GM18870 (cell line): ENCODE data around the gene DBI.
A peak's percentile ranks its signal among the peaks of the same experiment; 100 is the strongest.

Experiments
- ATAC-seq: cut with Tn5 transposase; IDR thresholded peaks from one replicate; pipeline ENCODE4 v1.9.1; 2021; ENCODE audit warnings: moderate library complexity; ENCODE audit not compliant: unreplicated experiment

The DBI gene

DNA sequence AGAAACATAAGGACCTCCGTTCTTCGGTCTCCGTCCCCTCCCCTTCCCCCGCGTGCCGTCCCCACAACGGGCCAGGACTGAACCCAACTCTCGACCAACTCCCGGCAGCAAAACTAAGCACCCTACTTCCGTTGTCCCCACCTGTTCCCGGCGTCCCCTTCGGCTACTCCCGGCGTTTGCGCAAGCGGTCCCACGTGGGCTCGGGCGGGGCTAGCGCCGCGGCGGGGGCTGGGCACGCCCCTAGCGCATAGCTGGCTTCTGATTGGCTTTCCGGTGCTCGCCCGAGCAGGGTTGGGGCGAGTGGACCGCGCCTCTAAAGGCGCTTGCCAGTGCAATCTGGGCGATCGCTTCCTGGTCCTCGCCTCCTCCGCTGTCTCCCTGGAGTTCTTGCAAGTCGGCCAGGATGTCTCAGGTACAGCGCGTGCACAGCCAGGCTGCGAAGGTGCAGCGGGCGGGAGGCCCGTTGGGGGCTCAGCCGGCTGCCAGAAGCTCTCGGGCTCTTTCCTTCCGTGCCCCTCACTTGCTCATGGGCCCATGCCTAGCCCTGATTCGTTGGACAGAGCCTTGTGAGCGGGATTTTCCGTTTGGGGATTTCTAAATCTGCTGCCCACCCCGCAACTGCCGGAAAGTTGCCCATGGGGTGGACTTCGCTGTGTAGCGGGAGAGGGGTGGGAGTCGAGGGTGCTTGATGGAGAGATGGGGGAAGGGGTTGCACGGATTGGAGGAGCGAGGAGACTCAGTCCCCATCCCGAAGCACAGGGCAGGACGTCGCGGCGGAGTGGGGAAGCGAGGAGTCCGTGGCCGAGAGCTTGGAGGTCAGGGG, at the start of gene DBI, which contains the start of gene C2orf76:
TSS of gene DBI (plus strand) at position 329 of the 823 bp plus-strand sequence. CDS start at position 404, 75 bp downstream.
TSS of gene C2orf76 (minus strand) at position 186 of the 823 bp plus-strand sequence. CDS start 26,875 bp downstream, outside the sequence.
- peak; percentile 92 for ATAC-seq

DNA sequence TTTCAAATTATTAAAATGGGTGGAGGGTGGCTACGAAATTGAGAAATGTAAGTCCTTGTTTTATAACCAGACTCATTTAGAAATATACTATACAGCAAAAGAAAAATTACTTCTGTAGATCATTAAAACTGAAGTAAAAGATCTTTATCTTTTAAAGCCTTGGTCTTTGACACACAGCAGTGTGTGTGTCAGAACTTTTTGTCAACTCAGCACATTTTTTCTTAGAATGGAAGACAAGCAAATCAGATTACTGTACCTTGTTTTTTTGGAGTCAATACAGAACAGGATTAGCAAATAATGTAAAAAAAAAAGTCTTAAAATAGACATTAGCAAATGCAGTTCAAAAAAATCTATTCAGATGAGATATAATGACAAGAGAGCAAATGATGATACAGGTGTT, 49.2 kb upstream of the DBI start:
- ATAC-seq = no peak

DNA sequence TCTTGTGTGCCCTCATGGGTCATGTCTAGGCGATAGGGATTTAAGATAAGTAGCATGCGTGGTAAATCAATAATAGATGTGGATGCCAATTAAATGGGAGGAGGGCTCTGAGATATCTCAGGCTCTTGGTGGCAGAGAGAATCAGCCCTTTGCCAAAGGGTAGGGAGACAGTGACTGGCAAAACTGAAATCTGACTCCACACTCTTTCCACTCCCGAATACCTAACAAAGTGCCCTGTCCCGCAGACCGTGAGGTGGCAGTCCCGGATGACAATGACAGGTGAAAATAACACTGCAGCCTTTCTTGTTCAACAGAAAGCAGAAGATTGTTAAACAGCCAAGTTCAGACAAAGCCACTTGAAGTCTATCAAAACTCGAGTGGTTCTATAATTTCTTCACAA, 47.2 kb upstream of the DBI start:
- ATAC-seq = no peak

DNA sequence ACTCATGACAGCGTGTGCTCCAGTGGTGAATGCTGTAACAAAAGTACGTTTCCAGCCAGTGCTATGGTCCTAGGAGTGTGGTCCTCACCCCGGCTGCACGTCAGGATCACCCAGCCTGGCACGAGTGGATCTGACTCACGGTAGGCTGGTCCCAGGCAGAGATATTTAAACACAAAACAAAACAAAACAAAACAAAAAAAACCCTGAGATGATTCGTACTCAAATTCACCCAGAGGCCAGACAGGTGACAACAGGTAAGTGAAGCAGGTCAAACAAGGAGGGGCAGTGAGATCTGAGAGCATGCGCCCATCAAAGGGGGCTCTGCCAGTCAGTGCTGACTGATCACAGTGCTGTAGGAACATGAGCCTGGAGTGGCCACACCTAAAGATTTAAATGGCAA, 43.3 kb upstream of the DBI start:
- no peak for ATAC-seq

DNA sequence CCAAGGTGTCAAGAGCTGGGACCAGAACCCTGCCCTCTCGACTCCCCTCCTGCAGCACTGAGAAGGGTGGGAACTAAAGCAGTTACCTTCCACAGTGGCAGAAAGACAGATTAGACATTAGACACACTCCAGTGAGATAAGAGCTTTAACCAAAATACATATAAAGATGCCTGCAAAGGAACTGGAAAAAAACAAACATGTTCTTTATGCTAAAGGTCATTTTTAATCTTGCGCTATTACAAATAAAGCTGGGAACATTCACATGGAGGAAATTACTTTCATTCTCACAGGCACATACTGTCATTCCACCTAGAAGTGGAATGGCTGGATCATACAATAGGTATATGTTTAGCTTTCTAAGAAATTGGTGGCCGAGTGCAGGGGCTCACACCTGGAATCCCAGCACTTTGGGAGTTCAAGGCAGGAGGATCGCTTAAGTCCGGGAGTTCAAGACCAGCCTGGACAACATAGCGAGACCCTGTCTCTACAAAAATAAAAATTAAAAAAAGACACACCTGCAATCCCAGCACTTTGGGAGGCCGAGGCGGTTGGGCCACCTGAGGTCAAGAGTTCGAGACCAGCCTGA, 42.0 kb upstream of the DBI start:
- ATAC-seq = no peak

DNA sequence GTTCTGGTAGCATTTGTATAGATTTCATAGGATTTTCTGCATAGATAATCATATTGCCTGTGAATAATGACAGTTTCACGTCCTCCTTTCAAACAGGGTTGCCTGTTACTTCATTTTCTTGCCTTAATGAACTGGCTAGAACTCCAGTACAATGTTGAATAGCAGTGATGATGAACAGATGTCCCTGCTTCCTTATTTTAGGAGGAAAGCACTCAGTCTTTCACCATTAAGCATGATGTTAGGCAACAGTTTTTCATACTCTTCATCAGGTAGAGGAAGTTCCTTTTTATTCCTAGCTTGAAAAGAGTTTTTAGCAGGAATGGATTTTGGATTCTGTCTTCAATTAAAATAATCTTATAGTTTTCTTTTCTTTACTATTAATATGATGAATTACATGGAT, 39.8 kb upstream of the DBI start:
- ATAC-seq = no peak

DNA sequence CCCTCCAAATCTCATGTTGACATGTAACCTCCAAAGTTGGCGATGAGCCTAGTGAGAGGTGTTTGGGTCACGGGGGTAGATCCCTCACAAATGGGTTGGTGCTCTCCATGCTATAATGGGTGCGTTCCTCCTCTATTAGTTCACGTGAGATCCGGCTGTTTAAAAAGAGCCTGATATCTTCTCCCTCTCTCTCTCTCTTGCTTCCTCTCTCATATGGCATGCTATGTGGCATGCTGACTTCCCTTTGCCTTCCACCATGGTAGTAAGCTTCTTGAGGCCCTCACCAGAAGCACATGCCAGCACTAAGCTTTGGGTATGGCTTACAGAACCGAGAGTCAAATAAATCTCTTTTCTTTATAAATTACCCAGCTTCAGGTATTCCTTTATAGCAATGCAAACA, 39.3 kb upstream of the DBI start:
- ATAC-seq = no peak

DNA sequence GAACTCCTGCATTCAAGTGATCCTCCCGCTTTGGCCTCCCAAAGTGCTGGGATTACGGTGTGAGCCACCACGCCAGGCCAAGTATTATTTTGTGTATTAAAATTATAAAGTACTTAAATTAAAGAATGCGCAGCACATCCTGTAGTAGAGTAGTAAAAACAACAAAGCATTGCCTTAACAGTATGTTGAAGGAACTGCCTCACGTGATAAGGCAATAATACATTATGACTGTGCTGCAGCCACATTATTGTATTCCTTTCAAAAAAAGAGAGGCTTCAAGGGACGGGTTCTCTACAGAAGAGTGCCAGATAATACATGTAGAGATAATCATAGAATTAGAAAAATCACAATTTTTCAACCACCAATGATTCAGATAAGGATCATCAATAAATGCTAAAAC, 33.8 kb upstream of the DBI start:
- no peak for ATAC-seq

DNA sequence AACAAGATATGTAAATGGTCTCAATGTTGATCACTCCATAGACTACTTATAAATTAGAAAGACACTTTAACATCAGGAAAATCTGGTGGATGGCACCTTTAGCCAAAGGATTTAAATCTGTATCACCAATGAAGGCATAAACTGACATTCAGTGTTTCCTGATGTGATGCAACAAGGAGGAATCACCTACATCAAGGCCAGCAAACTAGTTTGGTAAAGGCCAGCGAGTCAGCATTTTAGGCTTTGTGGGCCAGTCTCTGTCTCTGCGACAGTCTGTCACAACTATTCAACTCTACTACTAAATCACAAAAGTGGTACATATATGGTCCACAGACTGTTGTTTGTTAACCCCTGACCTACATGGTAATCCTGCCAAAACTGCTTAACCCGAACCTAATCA, 33.4 kb upstream of the DBI start:
- ATAC-seq = no peak

DNA sequence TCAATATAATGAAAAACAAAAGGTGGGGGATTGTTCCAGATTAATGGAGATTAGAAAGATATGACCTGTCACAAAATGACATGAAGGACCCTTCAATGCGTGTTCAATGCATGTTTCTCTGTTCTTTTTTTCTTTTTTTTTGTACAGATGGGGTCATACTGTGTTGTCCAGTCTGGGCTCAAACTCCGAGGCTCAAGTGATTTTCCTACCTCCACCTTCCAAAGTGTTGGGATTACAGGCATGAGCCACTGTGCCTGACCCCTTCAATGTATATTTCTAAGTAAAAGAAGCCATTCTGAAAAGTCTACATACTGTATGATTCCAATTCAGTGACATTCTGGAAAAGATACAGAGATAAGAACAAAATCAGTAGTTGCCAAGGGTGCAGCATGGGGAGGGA, 32.9 kb upstream of the DBI start:
- ATAC-seq = no peak

DNA sequence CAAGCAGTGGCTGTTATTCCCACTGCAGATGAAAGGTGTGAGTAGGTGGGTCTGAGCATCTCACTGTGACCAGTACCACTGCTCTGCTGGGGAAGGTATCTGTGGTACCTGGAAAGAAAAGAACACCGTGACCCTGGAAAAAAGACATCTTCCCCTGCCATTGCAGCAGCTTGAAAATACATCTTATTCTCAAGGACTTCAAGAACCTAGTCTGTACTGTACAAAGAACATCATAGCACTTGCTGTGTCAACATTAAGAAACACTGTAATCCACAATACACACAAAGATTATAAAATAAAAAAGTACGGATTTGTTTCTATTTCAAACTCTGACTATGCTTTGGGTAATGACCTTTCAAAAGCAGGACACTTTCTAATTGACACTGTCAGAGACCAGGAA, 29.0 kb upstream of the DBI start:
- no peak for ATAC-seq

DNA sequence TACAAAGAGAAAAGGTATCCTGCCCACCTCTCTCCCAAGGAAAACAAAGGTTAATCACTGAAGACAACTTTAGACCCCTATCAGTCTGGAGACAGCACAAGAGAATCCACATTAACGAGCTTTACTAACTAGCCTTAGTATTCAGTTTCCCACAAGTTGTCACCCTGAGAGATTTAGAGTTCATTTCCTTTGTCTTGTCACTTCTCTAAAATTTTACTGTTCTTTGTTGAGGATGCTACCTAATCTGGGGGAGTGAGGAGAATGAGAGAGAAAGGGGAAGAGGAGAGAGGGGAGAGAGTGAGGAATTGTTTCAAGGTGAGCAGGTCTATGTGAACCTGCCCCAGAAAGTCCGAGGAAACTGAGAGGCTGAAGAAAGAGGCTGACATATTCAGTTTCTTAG, 28.5 kb upstream of the DBI start:
- no peak for ATAC-seq

DNA sequence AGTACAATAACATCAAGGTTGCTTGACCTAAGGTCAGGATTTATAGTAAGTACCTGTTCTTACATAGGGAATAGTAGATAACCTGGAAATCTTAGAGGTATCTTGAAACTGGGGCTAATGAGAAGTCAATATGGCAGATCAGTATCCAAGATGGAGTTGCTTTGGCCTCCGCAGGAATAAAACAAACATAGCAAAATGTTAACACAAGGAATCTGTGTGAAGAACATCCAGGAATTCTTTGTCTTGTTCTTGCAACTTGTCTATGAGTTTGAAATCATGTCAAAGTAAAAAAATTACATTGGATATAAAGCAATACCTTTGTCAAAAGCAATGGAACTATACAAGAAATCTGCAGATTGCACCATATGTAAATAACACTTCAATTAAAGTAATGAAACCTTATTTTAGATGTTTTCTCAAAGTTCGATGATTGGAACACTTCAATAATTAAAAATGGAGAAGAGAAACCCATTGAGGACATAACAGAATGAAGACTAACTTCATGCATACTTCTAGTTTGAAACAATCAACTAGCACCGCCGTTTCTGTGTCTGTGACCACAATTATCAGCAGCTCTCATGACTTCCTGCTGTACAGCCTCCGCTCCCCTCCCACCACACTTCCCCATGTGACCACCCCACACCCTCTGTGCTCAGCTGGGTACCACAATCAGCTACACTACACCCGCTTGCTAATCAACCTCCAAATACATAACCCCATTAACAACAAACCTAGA, 27.8 kb upstream of the DBI start:
- peak; percentile 89 for ATAC-seq

DNA sequence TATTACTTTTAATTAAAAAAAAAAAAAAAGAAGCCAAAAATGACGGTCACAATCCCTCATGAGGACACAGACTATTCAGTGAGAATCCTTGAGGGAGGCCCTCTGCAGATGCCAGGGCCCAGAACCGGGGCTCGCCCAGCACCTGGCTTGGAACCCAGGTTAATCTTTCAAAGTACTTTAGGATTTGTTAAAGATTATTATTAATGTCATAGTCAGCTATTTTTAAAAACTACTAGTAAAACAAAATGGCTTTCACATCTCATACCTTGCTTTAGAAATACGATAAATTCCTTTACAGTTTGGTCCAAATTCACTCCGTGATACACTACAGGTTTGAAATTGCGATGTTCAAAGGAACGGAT, 27.2 kb upstream of the DBI start:
- ATAC-seq = no peak

DNA sequence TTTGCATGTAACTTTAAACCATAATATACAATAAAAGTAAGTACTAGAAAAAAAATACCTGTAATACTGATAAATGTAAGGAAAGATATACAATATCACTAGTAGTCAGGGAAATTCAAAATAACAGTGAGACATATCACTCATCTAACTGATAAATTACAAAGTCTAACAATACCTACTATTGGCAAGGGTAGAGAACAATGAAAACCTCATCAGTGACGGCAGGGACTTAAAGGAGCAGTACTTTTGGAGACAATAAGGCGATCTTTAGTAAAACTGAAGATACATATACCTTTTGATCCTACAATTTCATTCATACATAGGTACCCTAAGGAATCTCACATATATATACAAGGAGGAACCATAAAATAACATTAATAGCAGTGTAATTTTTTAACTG, 25.1 kb upstream of the DBI start:
- ATAC-seq = no peak

DNA sequence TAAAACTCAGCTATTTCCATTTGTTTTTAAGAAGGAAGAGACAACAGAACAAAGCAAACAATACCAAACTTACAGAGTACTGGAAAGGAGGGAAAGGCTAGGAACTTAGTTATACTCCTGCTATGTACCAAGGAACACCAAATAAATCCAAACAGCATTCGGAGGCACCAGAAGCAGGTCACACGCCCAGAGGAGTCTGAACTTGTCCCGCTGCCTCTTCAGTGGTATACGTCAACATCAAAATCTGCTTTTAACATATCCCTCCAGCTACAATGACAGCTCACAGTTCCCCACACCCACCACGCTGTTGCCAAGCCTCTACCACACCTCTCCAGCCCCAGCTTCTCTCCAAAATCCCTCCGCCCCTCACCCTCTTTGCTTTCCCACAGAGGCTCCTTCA, 17.5 kb upstream of the DBI start:
- ATAC-seq = no peak

DNA sequence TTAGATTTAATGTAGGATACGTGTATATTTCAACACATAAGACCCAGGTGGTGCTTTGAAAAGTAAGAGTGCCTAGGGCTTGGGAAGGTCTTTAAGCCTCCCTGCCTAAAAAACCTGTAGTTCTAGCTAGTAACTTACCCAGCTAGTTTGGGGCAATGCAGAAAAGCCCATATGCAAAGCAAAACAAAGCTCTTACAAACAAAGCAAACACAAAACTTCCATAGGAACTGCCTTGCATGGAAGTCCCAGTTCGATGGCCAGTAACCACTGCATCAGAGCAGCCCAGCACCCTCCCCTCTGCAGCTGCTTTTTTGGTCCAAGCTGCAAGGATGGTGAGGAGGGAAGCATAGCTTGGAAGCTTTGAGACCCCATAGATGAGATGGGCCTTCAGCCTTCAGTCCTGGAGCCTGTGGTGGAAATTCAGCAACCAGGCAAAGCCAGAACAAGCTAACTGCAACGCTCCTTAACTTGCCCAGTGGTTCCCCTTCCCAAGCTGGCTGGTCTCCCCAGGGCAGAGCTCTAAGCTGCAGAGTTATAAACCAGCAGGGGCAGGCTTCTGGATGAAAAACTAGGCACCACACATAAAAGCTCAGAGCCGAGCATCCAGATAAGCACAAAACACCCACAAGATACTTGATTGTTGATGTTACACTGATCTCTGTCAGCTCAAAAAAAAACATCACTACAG, 16.3 kb upstream of the DBI start:
- no peak for ATAC-seq

DNA sequence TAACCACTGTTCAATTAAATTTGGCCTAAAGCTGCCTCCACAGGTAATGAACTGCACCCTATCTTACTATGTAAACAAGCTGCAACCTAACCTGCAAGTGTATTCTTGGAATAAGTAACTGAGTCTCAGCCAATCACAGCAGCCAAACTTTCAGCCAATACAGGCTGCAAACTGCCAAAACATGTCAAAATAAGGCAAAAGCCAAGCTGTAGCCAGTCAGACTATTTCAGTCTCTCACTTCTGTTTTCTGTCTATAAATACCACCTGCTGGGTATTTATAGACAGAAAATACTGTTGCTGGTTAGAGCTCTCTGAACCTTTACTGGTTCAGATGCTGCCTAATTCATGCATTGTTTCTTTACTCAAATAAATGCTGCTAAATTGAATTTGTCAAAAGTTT, 14.4 kb upstream of the DBI start:
- peak; percentile 97 for ATAC-seq

DNA sequence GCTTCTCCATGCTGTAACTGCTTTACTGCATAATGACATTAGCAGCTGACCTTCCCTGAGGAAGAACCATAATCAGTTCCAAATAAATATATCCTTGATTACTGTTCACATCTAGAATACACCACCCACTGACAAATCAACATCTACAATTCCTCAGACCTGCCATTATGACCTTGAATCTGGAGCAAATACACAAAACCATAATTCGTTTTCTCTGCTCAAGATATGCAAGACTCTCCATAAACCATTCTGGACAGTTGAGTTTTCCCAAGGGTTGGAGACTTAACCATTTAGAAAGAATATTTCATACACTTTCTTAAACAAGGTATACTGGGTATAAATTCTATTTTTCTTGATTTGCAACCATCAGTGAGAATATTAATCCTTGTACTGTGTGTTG, 11.9 kb upstream of the DBI start:
- ATAC-seq = no peak

DNA sequence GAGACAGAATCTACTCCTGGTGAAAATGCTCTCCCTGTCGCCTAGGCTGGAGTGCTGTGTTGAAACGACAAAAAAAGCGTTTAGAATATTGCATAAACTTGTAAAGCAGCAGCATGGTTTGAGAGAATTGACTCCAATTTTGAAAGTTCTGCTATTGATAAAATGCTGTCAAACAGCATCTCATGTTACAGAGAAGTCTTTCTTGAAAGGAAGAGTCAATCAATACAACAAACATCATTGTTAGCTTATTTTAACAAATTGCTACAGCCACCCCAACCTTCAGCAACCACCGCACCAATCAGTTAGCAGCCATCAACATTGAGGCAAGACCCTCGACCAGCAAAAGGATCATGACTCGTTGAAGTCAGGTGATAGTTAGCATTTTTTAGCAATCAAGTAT, 7.0 kb upstream of the DBI start:
- no peak for ATAC-seq

DNA sequence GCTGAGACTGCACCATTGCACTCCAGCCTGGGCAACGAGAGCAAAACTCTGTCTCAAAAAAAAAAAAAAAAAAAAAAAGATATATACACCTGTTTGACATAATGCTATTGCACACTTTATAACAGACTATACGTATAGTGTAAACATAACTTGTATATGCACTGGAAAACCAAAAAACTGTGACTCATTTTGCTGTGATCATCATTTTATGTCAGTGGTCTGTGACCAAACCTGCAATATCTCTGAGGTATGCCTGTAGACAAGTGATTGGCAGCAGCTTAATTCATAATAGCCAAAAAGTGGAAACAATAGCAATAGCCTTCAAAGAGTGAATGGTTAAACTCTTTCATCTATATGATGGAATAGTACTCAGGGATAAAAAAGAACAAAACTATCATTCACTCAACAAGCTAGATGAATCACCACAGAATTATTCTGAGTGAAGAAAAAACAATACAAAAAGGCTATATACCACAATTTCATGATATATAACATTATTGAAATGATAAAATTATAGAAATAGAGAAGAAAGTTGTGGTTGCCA, 6.3 kb upstream of the DBI start:
- no peak for ATAC-seq
